GM12892 (cell line): Measurements from ENCODE around the gene ARHGEF6.

Experiments used
- DNase-seq: peaks from one replicate; pipeline ENCODE4 v3.0.0; 2011; ENCODE audit not compliant: insufficient read length
- FAIRE-seq: peaks from 2 replicates; lab custom pipeline; 2011; peaks lifted over from hg19 to GRCh38; lab: Jason Lieb, UNC
- POLR2A ChIP-seq: IDR thresholded peaks from 2 replicates; pipeline ENCODE4 v1.6.1; 2011; ENCODE audit warnings: low read depth, low read length, control low read depth
- POLR2AphosphoS5 ChIP-seq: IDR thresholded peaks from 2 replicates; pipeline ENCODE4 v1.6.1; 2011; ENCODE audit warnings: low read depth, low read length, control low read depth
- TAF1 ChIP-seq: IDR thresholded peaks from 2 replicates; pipeline ENCODE4 v1.6.1; 2011; ENCODE audit warnings: low read depth, mild to moderate bottlenecking, control low read depth, low read length, borderline replicate concordance

ARHGEF6 gene

DNA sequence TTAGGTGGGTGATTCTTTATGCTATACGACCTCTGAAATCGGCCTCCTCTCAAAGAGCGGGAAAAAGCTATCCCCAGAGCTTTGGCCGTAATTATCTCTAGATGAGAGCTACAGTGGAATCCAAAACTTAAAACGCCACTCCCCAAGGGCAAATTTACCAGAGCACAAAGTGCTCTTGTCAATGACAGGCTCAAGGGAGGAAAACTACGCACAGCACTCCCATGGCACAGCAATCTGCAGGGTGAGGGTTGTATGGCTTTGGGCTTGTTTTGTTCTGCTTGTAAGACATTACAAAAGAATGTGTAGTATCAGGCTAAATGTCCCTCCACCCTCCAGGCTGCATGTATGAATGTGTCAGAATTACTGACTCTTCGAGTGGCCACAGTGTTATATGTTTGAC lies 44.0 kb downstream of the ARHGEF6 start:
- TF ChIP-seq POLR2A: no peak
- no peak for TF ChIP-seq TAF1
- no peak for TF ChIP-seq POLR2AphosphoS5
- FAIRE-seq (no peak), DNase-seq (no peak)

DNA sequence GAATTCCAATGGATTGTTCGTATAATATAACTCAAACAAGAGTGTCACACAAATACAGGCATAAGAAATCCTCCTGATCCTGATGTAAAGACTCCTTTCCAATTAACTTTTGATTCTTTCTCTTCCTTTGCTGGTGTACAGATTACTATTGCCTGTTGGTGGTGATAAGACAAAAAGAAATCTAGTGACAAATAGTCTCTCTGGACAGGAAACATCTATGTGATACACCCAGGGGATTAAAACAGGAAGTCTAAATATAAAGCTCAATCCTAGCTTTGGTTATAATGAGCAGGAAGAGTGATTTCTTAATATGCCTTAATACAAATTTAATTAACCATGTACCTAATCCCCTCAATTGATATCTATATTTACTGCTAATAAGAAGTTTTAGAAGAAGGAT lies 45.1 kb downstream of the ARHGEF6 start:
- no peak for DNase-seq
- no peak for TF ChIP-seq TAF1
- no peak for TF ChIP-seq POLR2A
- TF ChIP-seq POLR2AphosphoS5: no peak
- FAIRE-seq: no peak

DNA sequence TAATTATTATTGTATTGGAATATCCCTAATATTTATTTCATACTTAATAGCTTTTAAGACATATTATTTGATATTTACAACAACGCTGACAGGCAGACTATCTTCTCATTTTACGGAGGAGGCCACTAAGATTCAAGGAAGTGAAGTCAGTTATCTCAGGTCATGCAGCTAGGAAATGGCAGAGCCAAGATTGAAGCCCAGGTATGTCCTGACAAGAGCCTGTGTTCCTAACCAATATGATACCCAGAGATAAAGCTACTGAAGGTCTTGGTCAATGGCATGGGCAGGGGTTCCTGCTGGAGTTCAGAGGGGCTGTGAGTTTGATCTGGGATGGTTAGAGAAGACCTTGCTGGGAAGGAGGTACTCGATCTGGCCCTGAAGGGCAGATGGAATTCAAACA lies 47.1 kb downstream of the ARHGEF6 start:
- TF ChIP-seq POLR2AphosphoS5: no peak
- no peak for TF ChIP-seq TAF1
- no peak for TF ChIP-seq POLR2A
- DNase-seq (no peak), FAIRE-seq (no peak)

DNA sequence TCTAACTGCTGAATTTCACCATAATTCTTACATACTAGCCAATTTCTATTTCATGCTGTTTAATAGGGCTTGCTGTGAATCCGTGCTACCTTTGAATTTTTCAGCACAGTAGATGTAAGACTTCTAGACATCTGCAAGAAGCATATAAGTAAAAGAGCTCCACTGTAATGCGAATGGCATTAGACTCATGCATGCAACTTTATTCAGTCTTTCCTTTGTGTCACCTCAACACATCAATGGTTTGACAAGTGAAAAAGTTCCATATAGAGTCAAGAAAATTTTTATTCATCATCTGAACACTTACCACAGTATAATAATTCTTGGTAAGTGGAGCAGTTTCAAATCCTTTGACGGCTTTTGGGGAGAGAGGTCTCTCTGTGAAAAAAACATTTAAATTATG lies 48.9 kb downstream of the ARHGEF6 start:
- TF ChIP-seq POLR2AphosphoS5: no peak
- no peak for TF ChIP-seq TAF1
- no peak for TF ChIP-seq POLR2A
- DNase-seq (no peak), FAIRE-seq (no peak)

DNA sequence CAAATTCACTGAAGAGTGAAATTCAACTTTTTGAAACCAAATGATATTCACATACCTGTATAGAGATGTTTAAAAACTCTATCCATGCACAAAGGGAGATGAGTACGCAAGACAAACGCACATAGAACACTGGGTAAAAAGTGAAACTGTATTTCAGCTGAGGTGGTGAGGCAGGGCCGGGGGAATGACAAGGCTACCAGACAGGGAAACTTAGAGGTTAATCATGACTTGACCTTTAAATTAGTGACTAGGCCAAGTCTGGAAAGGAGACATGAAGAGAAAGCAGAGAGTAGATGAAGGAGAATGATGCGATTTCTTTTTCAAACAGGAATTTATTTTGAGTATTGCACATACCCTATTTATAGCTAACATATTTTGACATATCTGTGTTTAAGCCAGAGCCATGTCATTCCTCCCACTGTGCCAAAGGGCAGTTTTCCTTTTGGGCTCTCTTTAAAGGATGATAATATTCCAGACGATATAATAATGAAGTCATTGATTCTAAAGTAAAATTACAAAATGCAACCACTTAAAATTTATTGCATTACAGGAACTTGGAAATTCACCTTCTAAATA lies 49.4 kb downstream of the ARHGEF6 start:
- FAIRE-seq (no peak), DNase-seq (no peak)
- no peak for TF ChIP-seq POLR2A
- TF ChIP-seq POLR2AphosphoS5: no peak
- TF ChIP-seq TAF1: no peak

DNA sequence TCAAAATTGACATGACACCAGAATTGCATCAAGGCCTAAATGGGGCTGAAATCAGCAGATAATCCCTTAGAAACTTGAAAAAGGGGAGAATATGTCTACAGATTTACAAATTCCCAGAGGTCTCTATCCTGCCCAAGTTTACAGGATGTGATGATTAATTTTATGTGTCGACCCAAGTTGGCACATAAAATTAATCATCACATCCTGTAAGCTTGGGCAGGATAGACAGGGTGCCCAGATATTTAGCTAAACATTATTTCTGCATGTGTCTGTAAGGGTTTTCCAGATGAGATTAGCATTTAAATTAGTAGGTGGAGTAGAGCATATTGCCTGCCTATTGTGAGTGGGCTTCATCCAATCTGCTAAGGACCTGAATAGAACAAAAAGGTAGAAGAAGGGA lies 52.3 kb downstream of the ARHGEF6 start:
- FAIRE-seq: no peak
- TF ChIP-seq POLR2AphosphoS5 (no peak), POLR2A (no peak), TAF1 (no peak)
- no peak for DNase-seq

DNA sequence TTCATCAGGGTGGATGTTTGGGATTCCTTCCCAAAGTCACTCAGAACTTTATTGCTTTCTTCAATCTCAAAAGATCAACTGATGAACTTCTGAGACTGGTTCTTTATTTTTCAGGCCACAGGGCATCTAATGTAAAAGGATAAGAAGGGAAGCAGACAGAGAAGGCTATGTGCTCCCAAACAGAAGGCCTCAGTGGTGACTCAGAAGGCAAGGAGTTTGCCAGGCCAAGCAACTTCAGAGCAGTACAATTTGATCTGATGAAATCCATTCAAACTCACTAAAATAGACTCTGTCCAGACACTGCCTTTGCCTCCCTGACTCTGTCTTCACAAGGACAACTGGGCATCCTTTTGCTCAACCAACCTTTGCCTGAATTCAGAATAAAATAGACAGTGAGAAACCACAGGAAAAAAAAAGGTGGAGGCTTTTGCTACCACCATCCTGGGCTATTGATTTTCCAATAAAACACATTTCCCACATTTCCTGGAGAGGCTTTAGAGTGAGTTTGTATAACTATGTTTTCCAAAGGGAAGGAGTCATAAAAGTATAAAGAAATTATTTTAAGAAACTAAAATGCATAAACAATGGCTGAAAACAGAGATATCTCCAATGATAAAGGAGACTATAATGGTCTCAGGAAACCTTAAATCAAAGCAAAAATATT lies 55.2 kb downstream of the ARHGEF6 start:
- no peak for FAIRE-seq
- TF ChIP-seq POLR2AphosphoS5: no peak
- no peak for TF ChIP-seq TAF1
- TF ChIP-seq POLR2A: no peak
- DNase-seq: no peak

DNA sequence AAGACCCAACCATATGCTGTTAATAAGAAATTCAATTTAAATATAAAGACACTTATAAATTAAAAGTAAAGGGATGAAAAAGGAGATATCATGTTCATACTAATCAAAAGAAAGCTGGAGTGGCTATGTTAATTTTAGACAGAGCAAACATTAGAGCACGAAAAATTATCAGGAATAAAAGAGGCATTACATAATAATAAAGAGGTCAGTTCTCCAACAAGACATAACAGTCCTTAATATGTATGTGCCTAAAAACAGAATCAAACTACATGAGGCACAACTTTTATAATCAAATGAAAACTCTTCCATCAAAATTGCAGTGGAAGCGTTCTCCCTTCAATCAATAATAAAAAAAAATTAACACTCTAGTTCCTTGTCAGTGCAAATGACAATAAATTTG lies 62.6 kb downstream of the ARHGEF6 start:
- FAIRE-seq: no peak
- no peak for DNase-seq
- no peak for TF ChIP-seq POLR2A
- TF ChIP-seq POLR2AphosphoS5: no peak
- no peak for TF ChIP-seq TAF1

DNA sequence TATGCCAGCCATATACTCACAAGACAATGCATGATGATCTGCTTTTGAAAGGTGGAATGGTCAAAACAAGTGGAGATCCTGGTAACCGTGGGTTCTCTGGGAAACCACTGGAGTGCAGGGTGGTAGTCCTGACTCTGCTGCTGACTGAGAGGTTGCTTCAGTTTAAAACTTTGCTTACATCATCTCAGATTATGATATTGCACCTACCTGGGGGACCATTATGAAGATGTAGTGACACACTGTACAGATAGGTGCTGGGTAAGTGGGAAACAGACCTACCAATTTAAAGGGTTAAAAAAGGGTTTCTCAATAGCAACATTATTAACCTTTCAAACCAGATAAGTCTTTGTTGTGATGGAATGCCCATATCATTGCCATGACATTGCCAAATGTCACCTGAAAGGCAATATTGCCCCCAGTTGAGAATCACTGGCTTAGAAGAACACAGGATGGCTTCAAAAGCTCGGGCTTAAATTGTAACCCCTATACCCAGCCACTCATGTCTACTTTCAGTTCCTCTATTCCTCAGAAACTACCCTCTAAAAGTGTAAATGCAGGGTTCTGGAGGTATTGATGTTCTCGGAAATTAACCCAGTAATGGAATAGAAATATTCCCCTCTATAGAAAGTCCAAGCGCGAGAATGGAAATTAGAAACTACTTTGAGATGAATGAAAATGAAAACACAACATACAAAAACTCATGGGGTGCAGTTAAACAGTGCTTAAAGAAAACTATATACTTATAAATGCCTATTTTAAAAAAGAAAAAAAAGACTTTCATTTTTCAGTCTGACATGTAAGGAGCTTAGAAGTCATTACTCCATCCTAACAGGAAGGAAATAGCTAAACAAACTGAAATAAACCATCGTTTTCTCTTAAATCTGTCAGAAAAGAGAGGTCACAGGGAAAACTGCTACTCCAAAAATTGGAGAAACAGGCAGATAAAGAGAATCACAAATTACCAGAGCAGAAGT lies 65.8 kb downstream of the ARHGEF6 start:
- no peak for DNase-seq
- FAIRE-seq: peak; percentile 61
- TF ChIP-seq TAF1 (no peak), POLR2AphosphoS5 (no peak), POLR2A (no peak)

DNA sequence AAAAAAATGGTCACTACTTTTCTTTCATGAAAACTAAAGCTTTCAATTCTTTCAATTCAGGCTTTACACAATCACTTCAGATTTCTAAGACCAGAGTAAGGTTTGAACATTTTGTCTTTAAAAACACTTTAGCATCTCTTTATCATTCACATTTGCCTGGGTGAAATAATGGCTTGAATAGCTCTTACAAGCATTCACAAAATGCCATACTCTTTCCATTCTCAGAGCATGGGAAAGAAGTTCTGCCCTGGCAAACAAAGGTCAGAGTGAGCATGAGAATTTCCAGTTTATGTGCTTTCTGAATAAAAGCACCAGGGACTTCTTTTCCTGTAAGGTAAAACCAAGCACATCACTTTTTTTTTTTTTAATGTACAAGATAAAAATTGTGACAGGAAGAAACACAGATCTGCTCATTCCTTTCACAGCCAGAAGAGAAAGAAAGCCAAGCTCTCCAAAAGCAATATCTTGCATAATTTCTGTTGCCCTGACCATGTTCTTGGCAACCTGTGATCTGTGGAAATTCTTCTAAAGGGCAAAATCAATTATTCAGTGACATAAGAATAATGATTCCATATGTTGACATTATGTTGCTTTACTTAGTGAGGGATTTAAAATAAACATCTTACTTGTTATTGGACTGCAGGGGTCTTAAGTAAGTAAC lies 68.0 kb downstream of the ARHGEF6 start:
- FAIRE-seq: no peak
- no peak for TF ChIP-seq POLR2A
- TF ChIP-seq TAF1: no peak
- TF ChIP-seq POLR2AphosphoS5: no peak
- no peak for DNase-seq

DNA sequence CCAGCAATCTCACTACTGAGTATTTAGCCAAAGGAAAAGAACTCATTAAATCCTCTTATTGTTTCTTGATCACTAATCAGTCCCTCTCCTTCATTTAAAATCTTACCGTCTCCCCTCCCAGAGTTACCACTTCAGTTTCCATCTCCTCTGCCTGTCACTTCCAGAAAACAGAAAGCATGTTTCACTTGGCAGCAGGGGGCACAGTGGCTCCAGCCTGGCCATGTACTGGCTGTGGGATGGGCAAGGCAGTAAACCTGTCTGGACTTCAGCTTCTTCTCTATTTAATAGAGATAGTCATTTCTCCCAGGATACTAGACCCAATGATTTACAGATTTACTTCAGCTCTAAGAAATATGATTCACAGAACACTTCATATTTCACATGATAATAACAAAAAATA lies 69.6 kb downstream of the ARHGEF6 start:
- FAIRE-seq: peak; percentile 56
- DNase-seq: no peak
- no peak for TF ChIP-seq POLR2A
- no peak for TF ChIP-seq TAF1
- TF ChIP-seq POLR2AphosphoS5: no peak
